AG08395 (cell line): ENCODE measurements around the gene AVL9.
"Not testable (repeated sequence)": the region's sequence is repeated elsewhere in the genome, so short reads cannot be mapped to it uniquely, and the experiment has no call there.

ENCODE experiments used
- DNase-seq: peaks from one replicate; pipeline ENCODE4 v3.0.0; 2012; ENCODE audit warnings: mixed read lengths, low spot score

The AVL9 gene

DNA sequence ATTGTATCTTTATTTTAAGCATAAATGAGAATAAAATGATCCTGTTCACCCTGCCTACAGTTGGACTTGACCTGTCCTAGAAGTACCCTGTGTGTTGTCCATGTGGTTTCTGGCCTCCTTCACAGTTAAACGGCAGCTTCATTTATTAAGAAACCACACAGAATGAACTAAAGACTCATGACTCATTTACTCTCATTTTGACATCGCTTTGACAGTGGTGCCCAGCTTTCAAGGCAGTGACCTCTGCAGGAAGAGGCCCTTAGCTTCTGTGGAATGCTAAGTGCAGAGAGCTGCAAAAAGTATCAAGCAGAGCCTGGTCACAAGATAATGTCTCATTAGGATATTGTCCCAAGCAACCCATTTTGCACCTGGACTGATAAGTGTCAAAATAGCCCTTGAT is 93.4 kb downstream of the AVL9 start:
- peak; percentile 77 for DNase-seq

DNA sequence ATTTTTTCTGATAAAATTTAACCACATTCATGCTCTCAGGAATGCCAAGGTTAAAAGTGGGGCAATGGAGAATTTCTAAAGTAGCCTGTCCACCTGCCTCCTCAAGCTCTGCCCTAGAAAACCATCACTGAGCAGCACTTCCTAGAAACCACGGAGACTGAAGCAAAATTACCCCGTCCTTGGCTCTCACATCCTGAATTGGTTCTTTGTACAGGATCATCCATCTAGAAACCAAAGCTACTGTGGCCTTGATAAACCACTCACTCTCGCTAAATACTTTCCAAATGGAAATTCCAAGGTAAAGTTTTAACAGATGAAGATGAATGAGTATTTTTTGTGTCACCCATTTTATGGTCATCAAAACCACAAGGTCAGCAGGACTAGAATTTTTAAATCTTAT is 96.6 kb downstream of the AVL9 start:
- no peak for DNase-seq

DNA sequence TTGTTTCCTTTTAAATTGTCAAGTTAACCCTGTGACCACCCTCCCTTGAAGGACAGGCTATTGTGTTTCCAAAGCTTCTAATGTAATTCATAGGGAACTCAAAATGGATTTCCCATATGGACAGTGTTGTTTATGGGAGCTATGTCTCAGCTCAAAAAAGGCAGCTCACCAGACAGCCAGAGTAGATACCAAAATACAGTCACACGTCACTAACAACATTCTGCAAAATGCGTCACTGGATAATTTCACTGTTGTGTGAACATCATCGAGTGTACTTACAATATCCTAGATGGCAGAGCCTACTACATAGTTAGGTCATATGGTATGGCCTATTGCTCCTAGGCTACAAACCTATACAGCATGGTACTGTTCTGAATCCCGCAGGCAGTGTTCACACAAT is 97.4 kb downstream of the AVL9 start:
- no peak for DNase-seq

GRCh38 chr7:32594965-32595490 is 99.7 kb downstream of the AVL9 start:
- DNase-seq, result no peak

DNA sequence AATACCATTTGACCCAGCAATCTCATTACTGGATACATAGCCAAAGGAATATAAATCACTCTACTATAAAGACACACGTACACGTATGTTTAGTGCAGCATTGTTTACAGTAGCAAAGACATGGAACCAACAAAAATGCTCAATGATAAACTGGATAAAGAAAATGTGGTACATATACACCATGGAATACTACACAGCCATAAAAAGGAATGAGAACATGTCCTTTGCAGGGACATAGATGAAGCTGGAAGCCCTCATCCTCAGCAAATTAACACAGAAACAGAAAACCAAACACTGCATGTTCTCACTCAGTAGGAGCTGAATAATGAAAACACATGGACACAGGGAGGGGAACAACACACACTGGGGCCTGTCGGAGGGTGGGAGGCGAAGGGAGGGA is 105.9 kb downstream of the AVL9 start:
- DNase-seq, result not testable (repeated sequence)

DNA sequence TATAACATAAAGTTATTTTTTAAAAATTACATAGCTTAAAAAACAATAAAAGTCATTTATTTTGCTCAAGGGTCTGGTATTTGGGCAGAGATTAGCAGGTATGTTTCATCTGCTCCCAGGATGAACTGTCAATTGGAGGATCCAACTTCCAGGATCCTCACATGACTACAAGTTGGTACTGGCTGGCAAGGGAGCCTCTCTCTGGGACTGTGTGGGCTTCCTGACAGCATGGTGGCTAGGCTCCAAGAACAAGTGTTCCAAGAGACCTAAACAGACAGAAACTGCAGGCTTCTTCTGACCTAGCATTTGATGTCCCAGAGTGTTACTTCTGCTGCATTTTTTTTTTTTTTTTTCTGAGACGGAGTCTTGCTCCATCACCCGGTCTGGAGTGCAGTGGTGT is 107.2 kb downstream of the AVL9 start:
- DNase-seq, result no peak

DNA sequence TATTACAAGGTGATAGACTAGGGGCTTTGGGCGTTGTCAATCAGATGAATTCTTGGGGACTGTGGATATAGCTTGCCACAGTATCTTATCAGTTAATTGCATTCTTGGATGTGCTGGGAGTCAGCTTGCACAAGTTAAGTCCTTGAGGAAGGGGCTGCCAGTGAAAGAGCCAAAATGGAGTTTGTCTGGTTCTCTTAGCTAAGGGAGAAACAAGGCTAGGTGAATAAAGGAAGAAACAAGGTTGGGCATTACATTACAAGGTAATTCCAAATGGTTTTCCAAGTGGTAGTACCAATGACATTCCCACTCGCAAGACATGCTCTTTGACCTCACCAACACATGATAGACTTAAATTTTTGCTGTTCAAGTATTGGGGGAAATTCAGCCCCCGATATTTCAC is 108.2 kb downstream of the AVL9 start:
- not testable (repeated sequence) for DNase-seq

GRCh38 chr7:32604047-32604446 is 108.8 kb downstream of the AVL9 start:
- DNase-seq, result not testable (repeated sequence)

DNA sequence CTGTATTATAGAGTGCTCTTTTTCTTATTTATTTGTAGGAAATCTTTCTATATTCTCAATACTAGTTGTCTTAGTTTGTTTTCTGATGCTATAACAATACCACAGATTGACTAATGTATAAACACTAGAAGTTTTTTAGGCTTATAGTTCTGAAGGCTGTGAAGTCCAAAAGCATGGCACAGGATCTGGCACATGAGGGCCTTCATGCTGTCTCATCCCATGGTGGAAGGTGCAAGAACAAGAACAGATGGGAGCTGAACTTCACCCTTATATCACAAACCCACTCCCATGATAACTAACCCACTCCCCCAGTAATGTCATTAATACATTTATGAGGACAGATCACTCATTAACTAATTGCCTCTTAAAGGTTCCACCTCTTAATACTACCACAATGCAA is 109.7 kb downstream of the AVL9 start:
- no peak for DNase-seq

DNA sequence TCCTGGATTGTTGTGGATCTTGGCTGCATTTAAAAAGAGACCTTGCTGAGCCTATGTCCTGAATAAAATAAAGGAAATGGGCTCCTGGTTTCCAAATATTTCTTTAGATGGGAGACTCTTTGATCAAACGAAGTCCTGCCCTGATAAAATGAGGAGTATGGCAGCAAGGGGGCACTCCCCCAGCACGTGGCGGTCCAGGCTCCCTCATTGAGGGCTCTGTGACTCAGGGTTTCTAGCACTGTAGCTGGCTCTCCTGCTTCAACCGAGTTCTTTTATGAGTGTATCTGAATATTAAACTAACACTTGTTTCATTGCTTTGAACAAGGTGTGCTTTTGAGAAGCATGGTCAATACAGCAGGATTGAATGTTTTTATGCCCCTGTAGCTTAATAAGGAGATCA is 114.2 kb downstream of the AVL9 start:
- no peak for DNase-seq

- peak; percentile 17 for DNase-seq
These were observed 116.2 kb downstream of the AVL9 start for GRCh38 chr7:32611201-32612099.

GRCh38 chr7:32616625-32617024 is 121.3 kb downstream of the AVL9 start:
- peak; percentile 79 for DNase-seq

- no peak for DNase-seq
These were observed 123.2 kb downstream of the AVL9 start for GRCh38 chr7:32618470-32618869.

DNA sequence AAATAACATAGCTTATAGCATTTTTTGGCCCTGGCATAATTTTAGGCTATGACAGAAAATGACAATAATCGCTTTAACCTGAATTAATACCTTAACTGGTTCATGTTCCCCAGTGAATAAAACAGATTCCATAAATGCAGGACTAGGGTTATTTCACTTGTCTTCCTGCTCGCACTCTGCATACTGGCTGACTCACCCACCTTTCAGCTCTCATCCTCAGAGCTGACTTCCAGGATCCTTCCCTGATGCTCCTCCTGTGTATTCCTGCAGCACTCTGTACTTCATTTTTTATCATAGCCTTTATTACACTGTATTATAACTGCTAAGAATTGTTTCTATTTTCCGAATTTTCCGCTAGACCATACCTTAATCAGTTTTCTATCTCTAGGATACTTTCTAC is 123.7 kb downstream of the AVL9 start:
- no peak for DNase-seq

DNA sequence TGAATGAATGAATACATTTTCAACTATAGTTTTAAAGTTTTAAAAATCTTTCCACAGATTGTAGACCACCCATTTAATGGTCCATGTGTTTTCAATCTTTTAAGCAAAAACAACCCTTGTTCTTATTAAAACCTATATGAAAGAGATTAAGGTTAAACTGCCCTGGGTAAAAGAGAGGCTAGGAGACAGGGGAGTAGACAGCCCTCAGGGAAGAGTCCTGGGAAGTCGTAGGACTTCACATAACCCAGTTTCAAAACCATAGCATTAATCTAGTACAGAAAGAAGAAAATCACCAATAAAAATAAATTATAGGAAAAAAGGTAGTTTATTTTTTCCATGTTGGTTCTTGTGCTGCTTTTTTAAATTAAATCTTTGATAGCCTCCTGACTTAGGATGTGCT is 124.1 kb downstream of the AVL9 start:
- not testable (repeated sequence) for DNase-seq

DNA sequence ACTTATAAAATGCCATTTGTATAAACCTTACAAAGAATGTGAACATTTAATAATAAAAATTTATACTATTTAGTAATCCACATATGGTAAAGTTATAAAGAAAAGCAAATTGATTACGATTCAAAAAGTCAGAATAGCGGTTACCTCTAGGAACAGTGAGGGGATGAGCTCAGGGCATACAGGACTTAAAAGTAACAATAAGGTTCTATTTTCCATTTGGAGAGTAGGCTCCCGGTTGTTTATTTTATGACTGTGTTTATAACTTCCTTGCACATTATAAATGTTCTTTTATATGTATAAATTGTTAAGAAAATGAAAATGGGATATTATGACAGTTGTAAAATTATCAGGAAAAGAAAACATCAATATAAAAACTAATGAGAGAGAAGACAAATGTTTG is 135.7 kb downstream of the AVL9 start:
- DNase-seq, result no peak

DNA sequence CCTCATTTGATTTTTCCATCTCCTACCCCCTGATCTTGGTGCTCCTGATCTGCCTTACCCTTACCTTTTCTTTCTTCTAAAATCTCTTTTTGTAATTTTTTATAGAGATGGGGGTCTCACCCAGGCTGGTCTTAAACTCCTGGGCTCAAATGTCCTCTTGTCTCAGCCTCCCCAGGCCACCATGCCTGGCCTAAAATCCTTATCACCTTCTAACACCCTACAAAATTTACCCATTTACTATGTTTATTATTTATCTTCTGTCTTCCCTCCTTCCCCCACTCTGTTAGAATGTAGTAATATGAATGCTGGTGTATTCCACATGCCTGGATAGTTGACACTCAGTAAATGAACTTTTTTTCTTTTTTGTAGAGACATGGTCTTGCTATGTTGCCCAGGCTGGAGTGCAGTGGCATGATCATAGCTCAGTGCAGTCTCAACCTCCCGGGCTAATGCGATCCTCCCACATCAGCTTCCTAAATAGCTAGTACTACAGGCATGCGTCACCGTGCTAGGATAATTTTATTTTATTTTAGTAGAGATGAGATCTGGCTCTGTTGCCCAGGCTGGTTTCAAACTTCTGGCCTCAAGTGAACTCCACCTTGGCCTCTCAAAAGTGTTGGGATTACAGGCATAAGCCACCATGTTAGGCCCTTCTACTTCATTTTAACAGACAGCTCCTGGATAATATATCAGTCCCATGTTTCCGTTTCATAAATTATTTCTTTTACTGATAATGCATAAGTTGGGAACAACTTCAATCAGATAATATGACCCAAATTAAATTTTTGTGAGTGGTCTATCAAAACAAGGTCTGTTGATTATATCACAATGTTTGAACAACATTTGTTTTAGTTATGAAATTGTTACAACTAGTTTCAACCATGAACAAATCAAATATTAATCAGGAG is 136.6 kb downstream of the AVL9 start:
- DNase-seq, result not testable (repeated sequence)

- not testable (repeated sequence) for DNase-seq
These were observed 138.2 kb downstream of the AVL9 start for GRCh38 chr7:32633446-32633845.

DNA sequence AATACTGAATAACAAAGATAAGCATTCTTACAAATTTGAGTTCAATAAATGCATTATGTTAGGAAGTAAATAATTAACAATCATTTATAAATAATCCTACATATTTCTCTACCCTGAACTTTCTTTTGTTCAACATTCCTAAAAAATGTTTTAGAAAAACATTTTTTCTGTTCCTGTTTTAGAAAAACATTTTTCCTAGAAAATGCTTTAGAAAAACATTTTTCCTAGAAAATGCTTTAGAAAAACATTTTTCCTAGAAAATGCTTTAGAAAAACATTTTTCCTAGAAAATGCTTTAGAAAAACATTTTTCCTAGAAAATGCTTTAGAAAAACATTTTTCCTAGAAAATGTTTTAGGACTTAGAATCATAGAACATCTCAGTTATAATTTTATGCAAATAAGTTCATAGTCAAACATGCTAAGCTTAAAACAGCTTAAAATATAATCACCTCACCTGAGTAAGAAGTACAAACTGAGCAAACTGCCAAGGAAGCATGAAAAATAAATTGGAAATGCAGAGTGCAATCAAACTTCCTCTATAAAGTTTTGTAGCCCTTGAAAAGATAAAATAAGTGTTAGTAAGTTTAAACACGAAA is 139.6 kb downstream of the AVL9 start:
- DNase-seq, result not testable (repeated sequence)

GRCh38 chr7:32636725-32637462 is 141.6 kb downstream of the AVL9 start:
- DNase-seq, result not testable (repeated sequence)

GRCh38 chr7:32637611-32638010 is 142.3 kb downstream of the AVL9 start:
- not testable (repeated sequence) for DNase-seq
